MCF 10A (cell line): ENCODE measurements around the gene UQCR11. TPM values are rescaled to one million over a fixed set of nuclear protein-coding genes. Genes with fewer than 3 reads are reported as not detected.

Experiments
- BruUV-seq: library from RNA; stranded (reverse); fragments of 400-500 nt; replicated peaks from 2 replicates; lab custom pipeline; 2021; lab: Mats Ljungman, UMichigan
- CTCF ChIA-PET: fragments of 300-600 bp; sonication (Branson Sonifier 250); formaldehyde crosslinking; extraction: SDS; loops from one replicate; lab custom pipeline; 2021; ENCODE audit warnings: antibody characterized with exemption, inconsistent platforms; lab: Yijun Ruan, JAX
- POLR2A ChIA-PET: fragments of 300-600, 350-650 bp; sonication (Branson Sonifier 250); formaldehyde crosslinking; extraction: SDS; loops from one replicate; lab custom pipeline; 2020; ENCODE audit warnings: antibody characterized with exemption, inconsistent platforms; lab: Yijun Ruan, JAX
- DNase-seq: peaks from one replicate; pipeline ENCODE4 v3.0.0-alpha.2; 2018; ENCODE audit not compliant: unreplicated experiment
- H3K27ac Mint-ChIP-seq: one replicate; pipeline ENCODE4 v1.8.0; 2022; ENCODE audit warnings: mild to moderate bottlenecking, low read depth, mixed read lengths; ENCODE audit not compliant: unreplicated experiment
- H3K27me3 Mint-ChIP-seq: one replicate; pipeline ENCODE4 v1.8.0; 2022; ENCODE audit warnings: mixed read lengths; ENCODE audit not compliant: insufficient read depth, unreplicated experiment
- H3K36me3 Mint-ChIP-seq: one replicate; pipeline ENCODE4 v1.8.0; 2022; ENCODE audit warnings: mild to moderate bottlenecking, moderate library complexity, mixed read lengths; ENCODE audit not compliant: insufficient read depth, unreplicated experiment
- H3K4me1 Mint-ChIP-seq: one replicate; pipeline ENCODE4 v1.8.0; 2022; ENCODE audit warnings: mixed read lengths; ENCODE audit not compliant: insufficient read depth, unreplicated experiment
- H3K4me3 Mint-ChIP-seq: one replicate; pipeline ENCODE4 v1.8.0; 2022; ENCODE audit warnings: mild to moderate bottlenecking, moderate library complexity, mixed read lengths; ENCODE audit not compliant: unreplicated experiment
- H3K9me3 Mint-ChIP-seq: one replicate; pipeline ENCODE4 v1.8.0; 2022; ENCODE audit warnings: mixed read lengths; ENCODE audit not compliant: unreplicated experiment
- CTCF ChIP-seq: fragments of 200-600 bp; IDR thresholded peaks from one replicate; pipeline ENCODE4 v1.8.0; 2022; ENCODE audit warnings: antibody characterized with exemption, mild to moderate bottlenecking; ENCODE audit not compliant: unreplicated experiment
- intact Hi-C: fragments of 100-400 bp; cut with micrococcal nuclease; formaldehyde crosslinking; loops from 2 replicates; pipeline ENCODE4 v1.14.1; 2022
- total RNA-seq: library from RNA; stranded (reverse); gene quantifications from 2 replicates; pipeline ENCODE4 v1.2.3, GENCODE V29; 2022

UQCR11 gene
- total RNA-seq, 1 experiment from 2014 or later: 256 TPM

- POLR2A ChIA-PET: interaction anchor here (1.2 kb wide), 1 partner anchor 33 kb away, joined by 3 read pairs; the partner anchor contains the start of gene TCF3
- intact Hi-C loops: no loop called here
- no peak for TF ChIP-seq CTCF
- H3K27me3 Mint-ChIP-seq: no peaks in the 10 kb centered on the region
- no peak for DNase-seq
- H3K27ac Mint-ChIP-seq: no peak overlapping the region
- H3K4me1 Mint-ChIP-seq: no peaks in the 10 kb centered on the region
- H3K36me3 Mint-ChIP-seq: peaks cover 56% of the 10 kb centered on the region
- BruUV-seq: no TSS peak
- CTCF ChIA-PET: no interaction called here
- no peaks in the 10 kb centered on the region for H3K9me3 Mint-ChIP-seq
- H3K4me3 Mint-ChIP-seq: no peak overlapping the region
Observed at GRCh38 chr19:1619703-1620102, 14.4 kb upstream of the UQCR11 start.

GRCh38 chr19:1619094-1619439 is 13.8 kb upstream of the UQCR11 start:
- Mint-ChIP-seq H3K4me1 (no peaks in the 10 kb centered on the region), H3K9me3 (no peaks in the 10 kb centered on the region), H3K27ac (no peak overlapping the region), H3K27me3 (no peaks in the 10 kb centered on the region), H3K4me3 (no peak overlapping the region), H3K36me3 (peaks cover 58% of the 10 kb centered on the region)
- intact Hi-C loops: no loop called here
- DNase-seq: no peak
- POLR2A ChIA-PET: interaction anchor here (1.2 kb wide), 1 partner anchor 34 kb away, joined by 3 read pairs; the partner anchor contains the start of gene TCF3
- TF ChIP-seq CTCF: no peak
- BruUV-seq: no TSS peak
- CTCF ChIA-PET: no interaction called here

- DNase-seq: peak; percentile 47
- ChIA-PET POLR2A (interaction anchor here (1.2 kb wide), 1 partner anchor 34 kb away, joined by 3 read pairs; the partner anchor contains the start of gene TCF3), CTCF (interaction anchor here (0.5 to 0.6 kb wide), 2 partner anchors 219 to 235 kb away, joined by 3 to 4 read pairs; no protein-coding TSS in a partner anchor)
- peak; percentile 26 for TF ChIP-seq CTCF
- H3K4me3 Mint-ChIP-seq: no peak overlapping the region
- peaks cover 53% of the 10 kb centered on the region for H3K36me3 Mint-ChIP-seq
- H3K27ac Mint-ChIP-seq: peak overlapping the region; percentile 76
- BruUV-seq: no TSS peak
- H3K27me3 Mint-ChIP-seq: no peaks in the 10 kb centered on the region
- intact Hi-C loops: no loop called here
- H3K4me1 Mint-ChIP-seq: no peaks in the 10 kb centered on the region
- no peaks in the 10 kb centered on the region for H3K9me3 Mint-ChIP-seq
Observed at GRCh38 chr19:1618157-1619093, 13.2 kb upstream of the UQCR11 start.

- H3K36me3 Mint-ChIP-seq: peaks cover 58% of the 10 kb centered on the region
- H3K9me3 Mint-ChIP-seq: no peaks in the 10 kb centered on the region
- CTCF ChIA-PET: interaction anchor here (0.5 to 0.7 kb wide), 2 partner anchors 36 to 178 kb away, joined by 3 read pairs; no protein-coding TSS in a partner anchor
- no peaks in the 10 kb centered on the region for H3K4me1 Mint-ChIP-seq
- POLR2A ChIA-PET: interaction anchor here (1.1 kb wide), 1 partner anchor 10 kb away, joined by 3 read pairs; no protein-coding TSS in a partner anchor
- no peak for DNase-seq
- no TSS peak for BruUV-seq
- no peak overlapping the region for H3K4me3 Mint-ChIP-seq
- no peak for TF ChIP-seq CTCF
- H3K27me3 Mint-ChIP-seq: no peaks in the 10 kb centered on the region
- intact Hi-C loops: no loop called here
- H3K27ac Mint-ChIP-seq: no peak overlapping the region
Observed at GRCh38 chr19:1616875-1617274, 11.6 kb upstream of the UQCR11 start.
